PC-9 (cell line): ENCODE measurements around the gene ILDR1.

Experiments
- CTCF ChIP-seq: fragments of 200-600 bp; sonication (generic); conservative IDR thresholded peaks from 2 replicates; pipeline ENCODE4 v1.6.1; 2017; ENCODE audit warnings: mixed run types, antibody characterized with exemption, mild to moderate bottlenecking, moderate library complexity
- EZH2 ChIP-seq: fragments of 200-600 bp; sonication (generic); IDR thresholded peaks from 2 replicates; pipeline ENCODE4 v1.8.0; 2017; ENCODE audit warnings: antibody characterized with exemption, low read depth

DNA sequence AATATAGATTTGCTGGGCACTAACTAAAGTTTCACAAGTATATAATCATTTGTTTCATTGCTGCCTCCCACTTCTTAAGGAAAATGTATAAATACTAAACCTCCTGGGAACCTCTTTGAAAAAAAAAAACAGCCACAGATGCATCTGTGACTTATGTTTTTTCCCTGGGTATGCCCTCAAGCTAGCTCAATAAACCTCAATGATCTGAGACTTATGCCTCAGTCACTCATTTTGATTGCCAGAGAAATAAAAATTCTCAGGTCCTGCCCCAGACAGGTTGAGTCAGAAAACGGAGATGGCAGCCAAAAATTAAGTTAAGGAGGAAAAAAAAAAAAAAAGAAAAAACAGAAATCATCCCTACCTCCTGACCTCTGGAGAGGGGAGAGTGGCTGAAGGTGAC, 22.1 kb downstream of the ILDR1 start:
- no peak for TF ChIP-seq CTCF
- TF ChIP-seq EZH2: no peak
